Motor neuron (in vitro differentiated cells): Measurements from ENCODE around the gene RPS6KA1. TPM values are rescaled to one million over a fixed set of nuclear protein-coding genes. Genes with fewer than 3 reads are reported as not detected.

Experiments used
- ATAC-seq, 8 experiments: fragments of 200-7000 bp; cut with Tn5 transposase; replicated peaks in 6 of 8; 2 replicates each; pipeline ENCODE4 v1.8.0; 2021; ENCODE audit warnings: mild to moderate bottlenecking in 8 of 8, moderate library complexity in 8 of 8
- H3K27ac ChIP-seq, 2 donors: fragments of 250-450 bp; sonication (Bioruptor Pico); 2 replicates each; pipeline ENCODE4 v1.9.0; 2021; ENCODE audit warnings: antibody characterized with exemption in 2 of 2, mild to moderate bottlenecking in 2 of 2, moderate library complexity in 1 of 2
- H3K4me1 ChIP-seq, 2 donors: fragments of 250-450 bp; sonication (Bioruptor Pico); replicated peaks in 1 of 2; 2 replicates each; pipeline ENCODE4 v1.6.1; 2021; ENCODE audit warnings: antibody characterized with exemption in 2 of 2, mild to moderate bottlenecking in 2 of 2, moderate library complexity in 1 of 2
- H3K4me3 ChIP-seq, 5 donors: fragments of 250-450 bp; sonication (Bioruptor Pico); 2 replicates each; pipeline ENCODE4 v1.9.0; 2021; ENCODE audit warnings: antibody characterized with exemption in 5 of 5, mild to moderate bottlenecking in 5 of 5, moderate library complexity in 4 of 5
- WGBS, 10 experiments: fragments of 450-650 bp; shearing (Covaris generic); methylation state at CpG; one replicate each; pipeline ENCODE4 v1.0.0; 2022; 5-methylcytosine and 5-hydroxymethylcytosine counted together
- in situ Hi-C, 9 experiments: fragments of 400-800 bp; cut with MboI; loops; one replicate each; pipeline ENCODE4 v1.15.0; 2021; ENCODE audit warnings: low sequenced_read_pairs in 9 of 9, low pct_unique_long_range_greater_than_20kb in 2 of 9; ENCODE audit not compliant: unreplicated experiment in 9 of 9
- total RNA-seq, 8 experiments: library from RNA; unstranded; fragments of 300-600 nt; gene quantifications; 2 replicates each; pipeline versions ENCODE4 v1.2.3 to v1.2.4, GENCODE V29; 2022

RPS6KA1 gene
- total RNA-seq, 8 experiments from 2014 or later, result 1.5 to 11.7 (median 6.0) TPM

DNA sequence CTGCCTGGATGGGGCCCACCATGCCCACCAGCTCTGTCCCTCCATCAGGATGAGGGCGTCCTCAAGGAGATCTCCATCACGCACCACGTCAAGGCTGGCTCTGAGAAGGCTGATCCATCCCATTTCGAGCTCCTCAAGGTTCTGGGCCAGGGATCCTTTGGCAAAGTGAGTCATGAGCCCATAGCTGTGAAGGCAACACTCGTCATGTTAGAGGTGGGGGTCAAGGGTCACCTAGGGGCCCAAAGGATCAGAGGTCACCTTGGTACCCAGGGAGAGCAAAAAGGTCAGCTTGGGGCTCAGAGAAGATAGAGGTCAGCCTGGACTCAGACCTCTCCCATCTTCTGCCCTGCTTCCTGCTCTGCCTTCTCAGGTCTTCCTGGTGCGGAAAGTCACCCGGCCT, 17.3 kb downstream of the RPS6KA1 start:
- in situ Hi-C loops, result no loop called here
- Histone ChIP-seq H3K27ac (no peak overlapping the region), H3K4me3 (no peak overlapping the region), H3K4me1 (peaks cover 9 to 10% of the 10 kb centered on the region in 2 donors)
- WGBS, 10 experiments, result 85 to 100% (median 93%) methylated on average over 2 to 5 of the region's 7 CpGs; no CpG with 5 or more reads in 5 of the 10 experiments
- no peak for ATAC-seq

DNA sequence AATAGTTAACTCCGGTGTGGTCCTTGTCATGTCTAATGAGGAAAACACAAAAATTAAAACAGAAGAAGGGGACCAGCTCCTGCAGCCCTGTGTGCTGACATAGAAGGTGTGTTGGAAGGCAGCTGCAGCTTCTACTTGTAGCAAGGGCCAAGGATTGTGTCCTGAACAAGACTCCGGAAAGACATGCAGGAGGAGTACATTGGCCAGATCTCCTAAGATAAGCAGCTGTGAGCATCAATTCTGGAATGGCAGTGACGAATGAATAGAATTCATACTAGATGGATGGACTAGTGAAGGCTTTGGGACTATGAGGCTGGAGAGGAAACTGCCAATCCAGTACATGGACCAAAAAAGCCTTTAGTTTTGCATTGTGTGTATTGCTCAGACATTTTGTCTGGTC, 19.3 kb downstream of the RPS6KA1 start:
- Histone ChIP-seq H3K4me1 (no peaks in the 10 kb centered on the region), H3K4me3 (no peak overlapping the region), H3K27ac (no peak overlapping the region)
- no peak for ATAC-seq
- in situ Hi-C loops, result no loop called here
- WGBS, 10 experiments, result 67 to 100% (median 91%) methylated on average over 1 to 3 of the region's 3 CpGs

DNA sequence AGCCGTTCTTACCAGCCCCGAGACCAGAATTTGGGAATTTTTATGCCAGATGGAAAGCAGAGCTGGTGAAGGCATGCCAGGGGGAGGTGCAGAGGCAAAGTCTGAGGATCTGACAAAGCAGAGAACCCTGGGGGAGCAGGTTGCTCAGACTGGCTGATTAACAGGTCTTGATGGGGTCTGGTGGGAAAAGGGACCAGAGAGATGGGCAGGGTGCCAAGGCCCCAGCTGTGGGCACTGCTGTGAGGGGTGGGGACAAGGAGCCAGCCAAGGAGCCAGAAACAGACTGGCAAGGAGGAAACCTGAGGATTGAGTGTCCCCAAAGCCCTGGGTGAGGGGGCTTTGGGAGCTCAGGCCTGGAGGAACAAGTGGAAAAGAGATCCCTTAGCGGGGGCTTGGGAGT, 21.4 kb downstream of the RPS6KA1 start:
- Histone ChIP-seq H3K4me3 (no peak overlapping the region), H3K27ac (peak overlapping the region in 1 of 2 donors; percentile 25), H3K4me1 (peaks cover 8 to 9% of the 10 kb centered on the region in 2 donors)
- ATAC-seq, result no peak
- 80 to 100% (median 94%) methylated on average over 1 to 2 of the region's 3 CpGs; no CpG with 5 or more reads in 6 of the 10 experiments for WGBS, 10 experiments
- in situ Hi-C loops, result no loop called here

DNA sequence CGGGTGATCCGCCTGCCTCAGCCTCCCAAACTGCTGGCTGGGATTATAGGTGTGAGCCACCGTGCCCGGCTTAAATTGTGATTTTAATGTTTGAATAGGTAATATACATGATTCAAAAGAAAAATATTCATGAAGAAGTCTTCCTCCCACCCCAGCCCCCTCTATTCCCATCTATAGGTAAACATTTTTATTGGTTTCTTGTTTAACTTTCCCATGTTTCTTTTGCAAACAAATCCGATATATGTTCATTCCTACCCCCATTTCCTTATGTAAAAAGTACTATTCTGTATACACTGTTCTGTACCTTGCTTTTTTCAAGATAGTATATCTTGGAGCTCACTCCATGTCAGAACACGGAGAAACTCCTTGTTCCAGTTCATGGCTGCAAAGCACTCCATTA, 23.2 kb downstream of the RPS6KA1 start:
- ATAC-seq, result no peak
- 80 to 100% (median 95%) methylated on average over 1 to 6 of the region's 6 CpGs; no CpG with 5 or more reads in 1 of the 10 experiments for WGBS, 10 experiments
- in situ Hi-C loops, result no loop called here
- H3K4me3 ChIP-seq, result no peak overlapping the region
- H3K27ac ChIP-seq, result no peak overlapping the region
- peaks cover 8 to 11% of the 10 kb centered on the region in 2 donors for H3K4me1 ChIP-seq

DNA sequence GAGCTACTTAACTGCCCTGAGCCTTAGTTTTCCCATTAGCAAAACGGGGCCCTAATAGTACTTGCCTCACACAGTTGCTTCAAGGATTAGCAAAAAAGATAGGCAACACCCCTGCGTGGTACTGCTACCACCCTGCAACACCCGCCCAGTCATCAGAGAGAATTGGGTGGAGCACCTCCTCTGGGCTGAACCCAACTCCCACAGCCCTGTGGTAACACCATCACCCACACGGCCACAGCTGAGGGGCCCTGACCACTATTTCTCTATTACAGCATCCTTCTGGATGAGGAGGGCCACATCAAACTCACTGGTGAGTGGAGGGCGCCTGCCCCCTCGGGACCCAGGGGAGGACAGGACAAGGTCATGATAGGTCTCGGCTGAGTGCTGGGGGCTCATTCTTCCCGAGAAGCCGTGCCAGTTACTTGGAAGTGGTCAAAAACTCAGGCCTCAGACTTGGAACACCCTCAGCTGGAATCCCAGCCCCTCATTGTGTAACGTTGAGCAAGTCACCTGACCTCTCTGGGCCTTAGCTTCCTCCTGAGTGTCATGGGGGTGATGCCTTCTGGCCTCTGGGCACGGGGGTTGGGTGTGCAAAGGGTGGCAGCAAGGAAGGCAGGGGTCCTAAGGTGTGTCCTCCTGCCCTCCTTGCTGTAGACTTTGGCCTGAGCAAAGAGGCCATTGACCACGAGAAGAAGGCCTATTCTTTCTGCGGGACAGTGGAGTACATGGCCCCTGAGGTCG, 24.6 kb downstream of the RPS6KA1 start:
- ATAC-seq, result peak in 4 of 8 experiments; percentile 7 to 96 (median 56)
- Histone ChIP-seq H3K27ac (no peak overlapping the region), H3K4me3 (no peak overlapping the region), H3K4me1 (peaks cover 8 to 11% of the 10 kb centered on the region in 2 donors)
- 0 to 100% (median 93%) methylated on average over 1 to 10 of the region's 14 CpGs; no CpG with 5 or more reads in 2 of the 10 experiments for WGBS, 10 experiments
- in situ Hi-C loops, result no loop called here

DNA sequence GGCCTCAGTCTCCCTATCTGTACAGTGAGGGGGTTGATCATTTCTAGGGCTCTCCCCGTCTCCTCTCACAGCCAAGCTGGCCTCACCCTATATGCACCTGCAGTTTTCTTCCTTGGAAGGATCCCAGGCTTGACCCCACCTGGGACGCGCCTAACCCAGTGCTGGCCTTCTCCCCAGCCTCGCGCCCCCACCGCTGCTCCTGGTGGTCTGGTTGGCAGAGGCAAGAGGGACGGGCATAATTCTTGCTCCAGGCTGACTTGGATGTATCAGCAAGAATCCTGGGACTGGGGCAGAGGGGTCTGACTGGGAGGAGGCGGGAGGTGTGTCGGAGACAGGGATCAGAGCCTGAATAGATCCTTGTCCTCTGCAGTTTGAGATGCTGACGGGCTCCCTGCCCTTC, 25.2 kb downstream of the RPS6KA1 start:
- ATAC-seq, result no peak
- WGBS, 10 experiments, result 61 to 100% (median 91%) methylated on average over 2 to 9 of the region's 10 CpGs; no CpG with 5 or more reads in 4 of the 10 experiments
- H3K4me3 ChIP-seq, result no peak overlapping the region
- H3K4me1 ChIP-seq, result peaks cover 8 to 11% of the 10 kb centered on the region in 2 donors
- no peak overlapping the region for H3K27ac ChIP-seq
- in situ Hi-C loops, result no loop called here

DNA sequence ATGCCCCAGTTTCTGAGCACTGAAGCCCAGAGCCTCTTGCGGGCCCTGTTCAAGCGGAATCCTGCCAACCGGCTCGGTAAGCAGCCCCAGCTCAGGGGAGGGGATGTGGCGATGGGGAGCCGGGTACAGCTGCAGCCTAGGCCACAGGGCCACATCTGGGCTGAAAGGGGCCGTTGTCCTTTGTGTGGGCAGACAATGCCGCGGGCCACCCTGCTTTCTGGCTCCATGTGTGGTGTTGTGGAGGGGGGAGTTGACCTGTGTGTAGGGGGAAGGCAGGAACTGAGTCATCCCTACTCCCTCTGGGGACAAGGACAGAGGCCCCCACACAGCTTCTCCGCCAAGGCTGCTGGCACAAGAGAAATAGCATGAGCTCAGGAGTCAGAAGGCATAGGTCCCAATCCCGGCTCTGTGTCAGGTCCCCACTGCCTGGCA, 26.0 kb downstream of the RPS6KA1 start:
- peaks cover 8 to 11% of the 10 kb centered on the region in 2 donors for H3K4me1 ChIP-seq
- WGBS, 10 experiments, result 40 to 100% (median 90%) methylated on average over 1 to 6 of the region's 11 CpGs; no CpG with 5 or more reads in 5 of the 10 experiments
- in situ Hi-C loops, result no loop called here
- no peak overlapping the region for H3K27ac ChIP-seq
- peak in 5 of 8 experiments; percentile 55 to 75 (median 67) for ATAC-seq
- no peak overlapping the region for H3K4me3 ChIP-seq

DNA sequence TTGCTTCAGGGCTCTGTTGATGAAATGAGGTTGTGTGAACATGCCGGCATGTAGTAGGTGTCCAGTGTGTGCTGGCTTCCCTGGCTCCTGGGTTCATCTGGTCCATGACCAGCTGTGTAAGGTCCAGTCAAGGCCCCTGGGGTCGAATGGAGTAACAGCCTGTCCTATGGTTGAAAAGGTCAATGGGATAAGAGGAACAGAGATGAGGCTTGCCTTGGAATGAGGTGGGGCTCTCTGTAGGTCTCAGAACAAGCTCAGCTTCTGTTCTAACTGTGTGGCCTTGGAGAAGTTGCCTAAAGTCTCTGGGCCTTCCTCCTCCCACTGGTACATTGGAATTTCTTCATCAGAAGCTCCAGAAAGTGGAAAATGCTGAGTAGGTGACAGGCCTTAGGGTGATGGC, 26.6 kb downstream of the RPS6KA1 start:
- Histone ChIP-seq H3K27ac (no peak overlapping the region), H3K4me3 (no peak overlapping the region)
- 52 to 100% (median 85%) methylated on average over 1 to 2 of the region's 2 CpGs; no CpG with 5 or more reads in 7 of the 10 experiments for WGBS, 10 experiments

DNA sequence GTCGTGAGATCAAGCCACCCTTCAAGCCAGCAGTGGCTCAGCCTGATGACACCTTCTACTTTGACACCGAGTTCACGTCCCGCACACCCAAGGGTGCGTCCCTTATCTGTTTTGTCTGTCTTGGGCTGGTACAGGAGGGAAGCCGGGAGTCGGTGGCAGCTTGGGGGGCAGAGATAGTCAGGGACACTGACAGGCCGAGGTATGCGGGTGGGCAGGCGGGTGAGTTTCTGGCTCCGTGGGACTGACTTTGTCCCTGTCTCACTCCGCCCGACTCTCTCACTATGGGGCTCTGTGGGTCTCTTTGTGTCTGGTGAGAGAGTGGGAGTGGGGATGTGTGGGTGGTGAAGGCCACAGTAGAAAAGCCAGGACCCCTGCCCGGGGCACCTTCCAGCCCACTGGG, 27.4 kb downstream of the RPS6KA1 start:
- 83 to 100% (median 95%) methylated on average over 1 to 6 of the region's 14 CpGs; no CpG with 5 or more reads in 3 of the 10 experiments for WGBS, 10 experiments
- Histone ChIP-seq H3K4me1 (peaks cover 8 to 11% of the 10 kb centered on the region in 2 donors), H3K27ac (no peak overlapping the region), H3K4me3 (no peak overlapping the region)
- ATAC-seq, result no peak
- in situ Hi-C loops, result no loop called here

More for the DNA sequence above, 26.6 kb downstream of the RPS6KA1 start:
- H3K4me1 ChIP-seq, result peaks cover 8 to 11% of the 10 kb centered on the region in 2 donors
- in situ Hi-C loops, result no loop called here
- no peak for ATAC-seq

DNA sequence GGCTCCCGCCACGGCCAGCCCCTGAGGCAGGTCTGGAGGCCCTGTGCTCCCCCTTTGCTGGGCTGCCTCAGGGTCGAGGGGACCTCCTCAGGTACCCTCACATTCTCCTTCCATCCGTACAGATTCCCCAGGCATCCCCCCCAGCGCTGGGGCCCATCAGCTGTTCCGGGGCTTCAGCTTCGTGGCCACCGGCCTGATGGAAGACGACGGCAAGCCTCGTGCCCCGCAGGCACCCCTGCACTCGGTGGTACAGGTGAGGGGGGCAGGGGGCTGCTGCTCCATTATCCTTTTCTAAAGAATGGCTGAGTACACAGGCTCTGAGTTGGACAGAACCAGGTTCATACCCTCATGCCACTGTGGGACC, 29.1 kb downstream of the RPS6KA1 start:
- Histone ChIP-seq H3K27ac (no peak overlapping the region), H3K4me3 (no peak overlapping the region), H3K4me1 (peaks cover 8 to 11% of the 10 kb centered on the region in 2 donors)
- WGBS, 10 experiments, result 60 to 92% (median 91%) methylated on average over 1 to 8 of the region's 13 CpGs; no CpG with 5 or more reads in 5 of the 10 experiments
- in situ Hi-C loops, result no loop called here
- no peak for ATAC-seq

DNA sequence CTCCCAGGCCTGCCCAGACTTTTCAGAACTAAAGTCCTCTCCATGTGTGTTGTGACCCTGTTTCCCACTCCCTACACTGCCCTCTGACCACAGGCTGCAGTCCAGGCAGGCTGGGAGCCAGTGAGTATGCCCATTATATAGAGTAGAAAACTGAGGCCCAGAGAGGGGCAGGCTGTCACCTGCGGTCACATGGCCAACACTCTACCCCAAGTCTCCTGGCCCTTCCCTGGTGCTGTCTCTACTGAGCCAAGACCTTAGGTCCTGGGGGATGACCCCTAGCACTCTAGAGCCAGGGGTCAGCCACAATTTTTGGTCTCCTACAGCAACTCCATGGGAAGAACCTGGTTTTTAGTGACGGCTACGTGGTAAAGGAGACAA, 30.8 kb downstream of the RPS6KA1 start:
- no peak overlapping the region for H3K4me3 ChIP-seq
- peaks cover 3 to 7% of the 10 kb centered on the region in 2 donors for H3K4me1 ChIP-seq
- ATAC-seq, result no peak
- no peak overlapping the region for H3K27ac ChIP-seq
- in situ Hi-C loops, result no loop called here
- 71 to 100% (median 100%) methylated on average over 1 to 3 of the region's 3 CpGs; no CpG with 5 or more reads in 7 of the 10 experiments for whole genome bisulfite sequencing, 10 experiments

DNA sequence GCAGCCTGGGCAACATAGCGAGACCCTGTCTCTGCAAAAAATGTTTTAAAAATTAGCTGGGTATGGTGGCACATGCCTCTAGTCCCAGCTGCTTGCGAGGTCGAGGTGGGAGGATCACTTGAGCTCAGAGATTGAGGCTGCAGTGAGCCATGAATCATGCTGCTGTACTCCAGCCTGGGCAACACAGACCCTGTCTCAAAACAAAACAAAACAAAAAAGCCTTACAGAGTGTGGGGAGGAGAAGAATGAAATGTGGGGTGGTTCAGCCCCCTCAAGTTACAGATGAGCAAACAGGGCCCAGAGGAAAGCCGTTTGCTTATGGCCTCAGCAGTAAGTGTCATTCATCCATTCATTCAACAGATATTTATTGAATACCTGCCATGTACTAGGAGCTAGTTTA, 40.7 kb downstream of the RPS6KA1 start:
- Histone ChIP-seq H3K4me1 (no peaks in the 10 kb centered on the region), H3K4me3 (no peak overlapping the region), H3K27ac (no peak overlapping the region)
- ATAC-seq, result peak in 4 of 8 experiments; percentile 37 to 53 (median 50)
- in situ Hi-C loops, result no loop called here
- 0 to 67% (median 56%) methylated on average over 1 to 4 of the region's 4 CpGs; no CpG with 5 or more reads in 2 of the 10 experiments for WGBS, 10 experiments

DNA sequence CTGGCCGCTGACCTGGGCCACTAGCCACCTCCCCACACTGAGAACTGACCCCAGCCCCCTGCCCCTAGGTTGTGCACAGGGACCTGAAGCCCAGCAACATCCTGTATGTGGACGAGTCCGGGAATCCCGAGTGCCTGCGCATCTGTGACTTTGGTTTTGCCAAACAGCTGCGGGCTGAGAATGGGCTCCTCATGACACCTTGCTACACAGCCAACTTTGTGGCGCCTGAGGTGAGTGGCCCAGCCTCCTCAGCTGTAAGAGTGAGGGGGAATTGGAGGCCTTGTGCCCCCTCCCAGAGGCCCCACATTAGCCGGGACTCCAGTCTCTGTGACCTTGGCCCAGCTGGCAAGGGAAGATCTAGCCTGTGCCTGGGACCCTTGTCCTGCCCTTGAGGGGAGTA, 41.8 kb downstream of the RPS6KA1 start:
- no peak overlapping the region for H3K27ac ChIP-seq
- in situ Hi-C loops, result no loop called here
- H3K4me3 ChIP-seq, result no peak overlapping the region
- ATAC-seq, result peak in 1 of 8 experiments; percentile 7
- WGBS, 10 experiments, result 60 to 92% (median 80%) methylated on average over 1 to 6 of the region's 8 CpGs; no CpG with 5 or more reads in 7 of the 10 experiments
- no peaks in the 10 kb centered on the region for H3K4me1 ChIP-seq
